Measurements from ENCODE around the gene KCNN3.

KCNN3 gene

GRCh38 chr1:154772606-154773506, 97.2 kb downstream of the KCNN3 start:
- no peak for DNase-seq (ENCODE audit: low read depth in 3 of 3, low spot score in 1 of 3)

- DNase-seq (ENCODE audit: low read depth in 3 of 3, low spot score in 1 of 3): no peak
Observed at GRCh38 chr1:154772056-154772455, 98.0 kb downstream of the KCNN3 start.

DNA sequence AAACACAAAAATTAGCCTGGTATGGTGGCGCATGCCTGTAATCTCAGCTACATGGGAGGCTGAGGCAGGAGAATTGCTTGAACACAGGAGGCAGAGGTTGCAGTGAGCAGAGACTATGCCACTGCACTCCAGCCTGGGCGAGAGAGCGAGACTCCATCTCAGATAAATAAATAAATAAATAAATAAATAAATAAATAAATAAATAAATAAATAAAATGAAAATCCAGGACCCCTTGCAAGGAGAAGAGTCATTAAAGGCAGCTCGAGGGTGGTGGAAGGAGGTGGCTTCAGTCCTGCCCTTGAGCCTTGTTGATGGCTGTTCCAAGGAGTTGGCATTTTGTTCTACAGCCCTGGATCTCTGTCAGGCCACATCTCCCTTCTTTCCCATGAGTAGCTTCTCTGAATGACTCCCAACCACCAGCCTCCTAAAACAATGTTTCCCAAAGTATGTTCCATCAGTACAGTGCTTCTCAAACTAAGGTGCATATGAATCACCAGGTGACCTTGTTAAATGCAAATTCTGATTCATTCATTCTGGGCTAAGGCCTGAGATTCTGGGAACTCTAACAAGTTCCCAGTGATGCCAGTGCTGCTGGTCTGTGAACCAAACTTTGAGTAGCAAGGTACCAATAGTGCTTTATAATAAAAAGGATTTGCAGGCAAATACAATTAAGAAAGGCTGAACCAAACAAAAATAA, 99.0 kb downstream of the KCNN3 start:
- DNase-seq (ENCODE audit: low read depth in 3 of 3, low spot score in 1 of 3): no peak

GRCh38 chr1:154769193-154769895, 100.7 kb downstream of the KCNN3 start:
- DNase-seq (ENCODE audit: low read depth in 3 of 3, low spot score in 1 of 3): no peak

DNA sequence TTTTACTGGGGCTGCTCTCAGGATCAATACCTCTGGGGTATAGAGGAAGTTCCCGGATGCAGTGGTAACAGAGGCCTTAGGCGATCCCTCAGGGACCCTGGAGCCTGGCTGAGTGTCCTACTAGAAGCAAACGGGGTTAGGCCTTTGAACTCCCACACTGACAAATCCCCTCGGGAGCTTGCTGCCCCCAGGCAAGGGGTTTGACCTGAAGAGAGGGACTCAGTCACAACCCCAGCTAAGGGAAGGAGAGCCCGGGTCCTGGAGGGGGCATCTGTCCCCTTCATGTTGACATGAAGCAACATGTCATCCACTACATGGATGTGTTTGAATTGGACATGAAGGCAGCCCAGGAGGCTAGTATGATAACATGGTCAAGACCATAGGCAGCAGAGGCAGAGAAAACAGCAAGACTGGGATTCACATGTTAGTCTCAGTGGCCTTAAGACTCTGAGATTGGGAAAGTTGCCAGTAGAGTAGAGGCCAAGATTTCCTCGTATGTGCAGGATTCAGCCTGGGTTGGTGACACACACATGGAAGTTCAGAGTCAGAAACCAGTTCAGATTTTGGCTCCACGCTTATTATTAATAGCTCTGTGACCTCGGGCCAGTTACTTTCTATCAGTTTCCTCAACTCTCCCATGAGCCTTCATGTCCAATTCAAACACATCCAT, 101.5 kb downstream of the KCNN3 start:
- no peak for DNase-seq (ENCODE audit: low read depth in 3 of 3, low spot score in 1 of 3)

GRCh38 chr1:154767315-154768240, 102.5 kb downstream of the KCNN3 start:
- no peak for DNase-seq (ENCODE audit: low read depth in 3 of 3, low spot score in 1 of 3)

- no peak for DNase-seq (ENCODE audit: low read depth in 3 of 3, low spot score in 1 of 3)
Observed at GRCh38 chr1:154765970-154766369, 104.1 kb downstream of the KCNN3 start.

DNA sequence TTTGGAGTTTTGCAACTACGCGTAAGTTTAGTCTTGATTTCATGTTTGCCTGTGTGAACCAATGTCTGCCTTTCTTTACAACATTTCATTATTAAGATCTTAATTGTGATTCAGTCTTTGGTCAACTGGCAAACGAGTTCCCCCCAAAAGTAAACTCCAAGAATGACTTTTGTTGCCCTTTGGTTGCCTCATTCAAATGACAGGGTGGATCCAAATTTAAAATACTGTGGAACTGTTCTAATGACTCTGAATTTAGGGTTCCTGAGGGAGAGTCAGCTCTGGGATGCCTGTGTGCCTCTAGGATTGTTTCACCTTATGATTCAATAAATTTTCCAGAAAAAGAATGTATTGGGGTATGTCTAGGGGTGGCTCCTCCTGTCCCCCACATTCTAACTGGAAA, 105.3 kb downstream of the KCNN3 start:
- DNase-seq (ENCODE audit: low read depth in 3 of 3, low spot score in 1 of 3): no peak

DNA sequence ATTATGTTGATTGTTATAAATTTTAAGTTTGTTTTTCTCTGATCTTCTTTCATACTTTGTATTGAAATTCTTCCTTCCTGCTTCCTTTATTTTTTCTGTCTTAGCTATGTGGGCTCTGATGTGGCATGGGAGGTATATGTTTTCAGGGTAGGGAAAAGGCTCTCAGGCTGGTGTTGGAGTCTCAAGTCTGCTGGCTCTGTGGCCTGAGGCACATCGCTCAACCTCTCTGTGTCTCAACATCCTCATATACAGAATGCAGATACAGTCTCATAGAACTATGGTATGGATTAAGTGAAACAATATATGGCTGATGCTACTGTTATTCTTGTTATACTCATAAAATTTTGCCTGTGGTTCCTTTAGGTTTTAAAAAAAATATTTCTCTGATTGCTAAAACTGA, 105.9 kb downstream of the KCNN3 start:
- no peak for DNase-seq (ENCODE audit: low read depth in 3 of 3, low spot score in 1 of 3)

DNA sequence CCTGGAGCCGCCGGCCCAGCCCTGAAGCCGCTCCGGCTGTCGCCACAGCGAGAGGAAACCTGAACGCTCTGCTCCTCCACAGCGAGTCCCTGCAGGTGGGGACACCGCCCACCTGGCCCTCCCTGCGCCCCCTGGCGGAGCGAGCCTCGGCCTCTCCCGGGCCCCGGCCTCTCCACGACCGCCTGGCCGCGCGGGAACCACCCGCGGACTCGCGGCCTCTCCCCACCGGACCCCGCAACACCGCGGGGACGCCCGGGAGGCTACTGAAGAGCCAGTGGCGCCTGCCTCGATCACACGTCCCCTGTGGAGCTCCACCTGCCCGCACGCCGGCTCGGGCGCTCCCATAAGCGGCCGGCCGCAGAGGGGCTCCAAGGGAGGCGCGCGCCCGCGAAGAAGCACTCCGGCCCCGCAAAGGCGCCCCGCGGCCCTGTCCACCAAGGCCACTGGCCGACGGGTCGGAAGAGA, 109.6 kb downstream of the KCNN3 start:
- peak; percentile 62 to 87 (median 77) for DNase-seq (ENCODE audit: low read depth in 3 of 3, low spot score in 1 of 3)

DNA sequence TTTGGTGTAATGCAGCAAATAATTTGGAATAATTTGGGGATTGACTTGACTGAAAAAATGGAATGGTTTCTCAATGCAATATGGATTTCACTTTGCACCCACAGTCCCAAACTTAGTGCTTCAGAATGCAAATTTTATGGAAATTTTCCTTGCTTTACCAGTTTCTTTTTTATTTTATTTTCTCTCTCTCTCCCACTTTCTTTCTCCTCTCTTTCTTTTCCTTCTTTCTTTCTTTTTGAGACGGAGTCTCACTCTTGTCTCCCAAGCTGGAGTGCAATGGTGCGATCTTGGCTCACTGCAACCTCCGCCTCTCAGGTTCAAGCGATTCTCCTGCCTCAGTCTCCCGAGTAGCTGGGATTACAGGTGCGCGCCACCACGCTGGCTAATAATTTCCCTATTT, 110.3 kb downstream of the KCNN3 start:
- no peak for DNase-seq (ENCODE audit: low read depth in 3 of 3, low spot score in 1 of 3)

DNA sequence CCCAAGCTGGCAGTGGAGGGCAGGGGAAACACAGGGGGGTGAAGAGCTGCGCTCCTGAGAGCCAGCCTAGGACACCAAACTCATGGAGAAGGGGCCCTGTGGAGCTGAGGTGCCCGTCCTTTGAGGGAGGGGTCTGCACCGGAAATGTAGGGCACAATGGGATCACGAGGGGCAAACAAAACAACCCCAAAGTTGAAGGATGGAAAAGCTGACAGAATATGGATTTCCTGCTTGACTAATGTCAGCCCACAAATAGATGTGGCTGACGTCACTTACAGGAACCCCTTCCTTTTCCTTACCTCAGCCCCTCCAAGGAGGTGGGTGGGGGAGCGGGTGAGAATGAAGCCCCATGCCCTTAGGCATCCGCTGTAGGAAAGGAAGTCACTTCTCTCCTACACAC, 110.9 kb downstream of the KCNN3 start:
- no peak for DNase-seq (ENCODE audit: low read depth in 3 of 3, low spot score in 1 of 3)

DNA sequence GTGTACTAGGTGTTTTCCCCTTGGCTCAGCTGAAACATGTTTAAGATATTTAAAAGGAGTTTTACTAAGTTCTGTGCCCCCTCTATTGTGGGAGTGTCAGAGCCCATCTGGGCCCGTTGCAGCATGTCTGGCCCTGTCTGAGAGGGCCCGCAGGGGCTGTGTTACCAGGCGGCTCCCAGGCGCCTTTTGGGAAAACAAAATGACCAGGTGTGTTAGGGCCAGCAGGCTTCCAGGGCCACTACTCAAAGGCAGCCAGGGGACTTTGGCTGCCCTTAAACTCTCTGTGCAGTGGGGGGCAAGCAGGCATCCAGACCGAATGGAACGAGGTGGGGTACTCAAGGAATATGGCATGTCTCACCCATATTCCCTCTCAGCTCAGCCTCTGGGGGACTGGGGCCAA, 111.7 kb downstream of the KCNN3 start:
- no peak for DNase-seq (ENCODE audit: low read depth in 3 of 3, low spot score in 1 of 3)

GRCh38 chr1:154756793-154757548, 113.1 kb downstream of the KCNN3 start:
- DNase-seq (ENCODE audit: low read depth in 3 of 3, low spot score in 1 of 3): no peak

GRCh38 chr1:154755858-154756730, 114.0 kb downstream of the KCNN3 start:
- DNase-seq (ENCODE audit: low read depth in 3 of 3, low spot score in 1 of 3): no peak

DNA sequence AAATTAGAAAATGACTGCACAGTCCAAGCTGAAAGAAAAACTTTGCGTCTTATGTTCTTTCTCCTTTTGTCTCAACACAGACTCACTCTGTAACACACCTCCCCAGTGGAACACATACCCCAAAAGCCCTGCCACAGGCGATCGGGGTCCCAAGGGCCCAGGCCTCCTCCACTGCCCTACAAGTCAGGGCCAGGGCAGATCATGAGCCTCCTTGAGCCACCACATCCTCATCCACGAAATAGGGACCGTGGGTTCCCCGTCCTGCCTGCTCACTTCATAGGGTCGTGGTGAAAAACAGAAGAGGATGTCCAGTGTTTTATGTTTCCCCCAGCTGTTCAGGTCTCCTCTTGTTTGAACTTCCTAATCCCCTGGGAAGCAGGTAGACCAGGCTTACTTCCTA, 116.7 kb downstream of the KCNN3 start:
- DNase-seq (ENCODE audit: low read depth in 3 of 3, low spot score in 1 of 3): no peak

- DNase-seq (ENCODE audit: low read depth in 3 of 3, low spot score in 1 of 3): no peak
Observed at GRCh38 chr1:154752273-154753030, 117.6 kb downstream of the KCNN3 start.

DNA sequence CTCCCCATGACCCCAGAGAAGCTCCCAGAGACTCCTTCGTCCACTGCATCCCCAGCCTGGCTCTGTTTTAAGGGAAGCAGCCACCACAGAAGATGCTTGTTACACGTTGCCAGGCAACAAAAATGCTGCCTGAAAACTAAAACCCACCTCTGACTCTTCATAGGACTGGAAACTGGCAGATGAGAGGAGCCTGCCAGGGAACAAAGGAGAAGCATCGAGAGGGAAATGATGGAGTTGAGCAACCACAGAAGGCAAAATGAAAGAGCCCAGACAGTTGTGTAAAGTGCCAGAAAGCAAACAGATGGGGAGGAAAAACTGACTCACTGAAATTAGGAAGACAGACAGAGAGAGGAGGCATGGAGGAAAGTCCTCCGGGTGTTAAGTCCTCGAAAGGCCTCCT, 118.4 kb downstream of the KCNN3 start:
- DNase-seq (ENCODE audit: low read depth in 3 of 3, low spot score in 1 of 3): no peak
